Spleen (tissue), 7 donors: ENCODE measurements around the gene TMEM37.

Experiments used
- CTCF ChIP-seq, 11 experiments: fragments of 200-600 bp in 7 of 11; fragments of 450-650 bp in 4 of 11; sonication (generic) in 4 of 11; IDR thresholded peaks in 8 of 11; conservative IDR thresholded peaks in 3 of 11; 1 replicate in 7 of 11; 2 replicates in 4 of 11; pipeline versions ENCODE4 v1.4.0 to v1.8.0; 2016 to 2021; ENCODE audit warnings: antibody characterized with exemption in 11 of 11, inconsistent platforms in 4 of 11, mild to moderate bottlenecking in 1 of 11
- POLR2AphosphoS5 ChIP-seq, 3 donors: sonication (generic); formaldehyde crosslinking; IDR thresholded peaks; one replicate each; pipeline ENCODE4 v1.5.1; 2017; ENCODE audit warnings: antibody characterized with exemption in 3 of 3
- donor health status: DM: no; HTN: no; CAD: no; lungs with moderate emphysema.
- donor health status: DM: no; HTN: no; CAD: no.
- donor health status: DM: no; HTN: no; CAD: no.

DNA sequence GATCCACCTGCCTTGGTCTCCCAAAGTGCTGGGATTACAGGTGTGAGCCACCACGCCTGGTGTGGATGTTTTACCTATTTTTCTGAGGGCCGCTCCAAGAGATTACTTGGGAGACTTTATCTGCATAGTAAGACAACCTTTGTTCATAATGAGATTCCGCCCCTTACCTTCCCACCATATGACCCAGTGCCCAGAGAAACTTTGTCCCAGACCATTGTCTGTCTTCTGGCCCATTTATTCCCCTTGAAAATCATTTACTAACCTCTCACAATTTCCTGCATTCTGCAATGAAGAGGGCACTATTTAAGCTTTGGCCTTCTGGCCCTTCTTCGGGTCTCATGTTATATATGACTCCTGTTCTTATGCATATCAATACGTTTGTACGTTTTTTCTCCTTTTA is 13.7 kb upstream of the TMEM37 start:
- TF ChIP-seq POLR2AphosphoS5 (IDR thresholded peaks at IDR 0.05) (no peak), CTCF (IDR thresholded peaks at IDR 0.05 in 8 of 11, conservative IDR thresholded peaks at IDR 0.05 in 3 of 11) (no peak)
